HEK293 (cell line): ENCODE results near the gene ZSCAN1.

Source experiments
- GLIS1 ChIP-seq: fragments of 450-650 bp; formaldehyde crosslinking; IDR thresholded peaks from 2 replicates; pipeline ENCODE4 v1.5.1; 2016; ENCODE audit warnings: missing biosample characterization, missing genetic modification characterization
- HOXA7 ChIP-seq: sonication (generic); formaldehyde crosslinking; IDR thresholded peaks from 2 replicates; pipeline ENCODE4 v1.8.1; 2022; ENCODE audit warnings: missing genetic modification reagents, borderline replicate concordance
- KLF17 ChIP-seq: fragments of 450-650 bp; formaldehyde crosslinking; IDR thresholded peaks from 2 replicates; pipeline ENCODE4 v1.5.1; 2016; ENCODE audit warnings: missing biosample characterization, missing genetic modification characterization
- KLF8 ChIP-seq: fragments of 450-650 bp; formaldehyde crosslinking; IDR thresholded peaks from 2 replicates; pipeline ENCODE4 v1.5.1; 2016; ENCODE audit warnings: missing biosample characterization, missing genetic modification characterization
- KLF9 ChIP-seq: fragments of 450-650 bp; formaldehyde crosslinking; IDR thresholded peaks from 2 replicates; pipeline ENCODE4 v1.5.1; 2016; ENCODE audit warnings: missing biosample characterization, missing genetic modification characterization, low read depth
- SP3 ChIP-seq: fragments of 450-650 bp; formaldehyde crosslinking; IDR thresholded peaks from 2 replicates; pipeline ENCODE4 v1.5.1; 2016; ENCODE audit warnings: missing biosample characterization, missing genetic modification characterization
- SP7 ChIP-seq: fragments of 450-650 bp; formaldehyde crosslinking; IDR thresholded peaks from 2 replicates; pipeline ENCODE4 v1.5.1; 2016; ENCODE audit warnings: missing biosample characterization, missing genetic modification characterization
- WT1 ChIP-seq: fragments of 450-650 bp; formaldehyde crosslinking; IDR thresholded peaks from 2 replicates; pipeline ENCODE4 v1.5.1; 2016; ENCODE audit warnings: missing biosample characterization, missing genetic modification characterization
- ZBTB11 ChIP-seq: fragments of 450-650 bp; formaldehyde crosslinking; conservative IDR thresholded peaks from 2 replicates; pipeline ENCODE4 v1.5.1; 2016; ENCODE audit warnings: low read depth, missing biosample characterization, missing genetic modification characterization
- ZNF146 ChIP-seq: fragments of 450-650 bp; formaldehyde crosslinking; IDR thresholded peaks from 2 replicates; pipeline ENCODE4 v1.5.1; 2016; ENCODE audit warnings: missing biosample characterization, missing genetic modification characterization
- ZNF280D ChIP-seq: fragments of 450-650 bp; formaldehyde crosslinking; IDR thresholded peaks from 2 replicates; pipeline ENCODE4 v1.5.1; 2016; ENCODE audit warnings: missing biosample characterization, missing genetic modification characterization
- ZNF398 ChIP-seq: fragments of 450-650 bp; formaldehyde crosslinking; IDR thresholded peaks from 2 replicates; pipeline ENCODE4 v1.5.1; 2017; ENCODE audit warnings: missing biosample characterization, missing genetic modification characterization
- ZNF473 ChIP-seq: fragments of 450-650 bp; formaldehyde crosslinking; IDR thresholded peaks from 2 replicates; pipeline ENCODE4 v1.5.1; 2017; ENCODE audit warnings: missing biosample characterization, missing genetic modification characterization
- ZNF518A ChIP-seq: fragments of 450-650 bp; formaldehyde crosslinking; conservative IDR thresholded peaks from 2 replicates; pipeline ENCODE4 v1.5.1; 2016; ENCODE audit warnings: low read depth, missing biosample characterization, missing genetic modification characterization
- ZNF561 ChIP-seq: fragments of 450-650 bp; IDR thresholded peaks from 2 replicates; pipeline ENCODE4 v1.5.1; 2018; ENCODE audit warnings: missing biosample characterization, missing genetic modification characterization, borderline replicate concordance
- ZNF670 ChIP-seq: fragments of 450-650 bp; formaldehyde crosslinking; IDR thresholded peaks from 2 replicates; pipeline ENCODE4 v1.5.1; 2016; ENCODE audit warnings: missing biosample characterization, missing genetic modification characterization, low read depth
- ZXDB ChIP-seq: fragments of 450-650 bp; formaldehyde crosslinking; IDR thresholded peaks from 2 replicates; pipeline ENCODE4 v1.5.1; 2016; ENCODE audit warnings: missing biosample characterization, missing genetic modification characterization

Gene ZSCAN1

GRCh38 chr19:58002384-58003173 lies 31.2 kb upstream of the ZSCAN1 start, which contains the start of gene ZNF606 (continued):
- peak; percentile 86 for TF ChIP-seq KLF8 (tag by site-specific recombination)
- peak; percentile 52 for TF ChIP-seq SP7
- TF ChIP-seq KLF17 (tag by site-specific recombination) = no peak
- TF ChIP-seq ZNF398 = no peak; the same call in none of the 2 replicates
- no peak for TF ChIP-seq WT1 (tag by site-specific recombination)
- peak; percentile 90 for TF ChIP-seq ZNF518A (tag by site-specific recombination)
- TF ChIP-seq ZBTB11 (tag by site-specific recombination) = peak; percentile 95
- no peak for TF ChIP-seq ZNF670 (tag by site-specific recombination)
- peak; percentile 41; the same call in 1 of the 2 replicates for TF ChIP-seq ZNF561 (tag by site-specific recombination)
- peak; percentile 70; the same call in 1 of the 2 replicates for TF ChIP-seq KLF9 (tag by site-specific recombination)
- TF ChIP-seq ZNF146 (tag by site-specific recombination) = no peak
- TF ChIP-seq HOXA7 (CRISPR knock-in tag) = 0 out of 2 replicates have a peak, but pooled peaks have one; percentile 74
- 0 out of 2 replicates have a peak, but pooled peaks have one; percentile 20 for TF ChIP-seq GLIS1 (tag by site-specific recombination)
- TF ChIP-seq SP3 (tag by site-specific recombination) = peak; percentile 73
- TF ChIP-seq ZXDB (tag by site-specific recombination) = peak; percentile 74
- TF ChIP-seq ZNF473 = no peak
- TF ChIP-seq ZNF280D (tag by site-specific recombination) = peak; percentile 98
